ENCODE data around the gene CD276.
"Not testable (repeated sequence)": the region's sequence is repeated elsewhere in the genome, so short reads cannot be mapped to it uniquely, and the experiment has no call there.

GRCh38 chr15:73639464-73639863 lies 44.7 kb upstream of the CD276 start:
- not testable (repeated sequence) for TF ChIP-seq CTCF, POLR2A (IDR thresholded peaks at IDR 0.05)
